SK-N-SH (cell line): ENCODE results near the gene NTRK3.

Experiments
- JUND ChIP-seq: IDR thresholded peaks from 2 replicates; pipeline ENCODE4 v1.4.0; 2012
- POLR2AphosphoS5 ChIP-seq: IDR thresholded peaks from 2 replicates; pipeline ENCODE4 v1.6.1; 2012; ENCODE audit warnings: low read depth, low read length
- TF ChIP-seq, protein P1 (sequence below): fragments of 200-600 bp; sonication (generic); IDR thresholded peaks from 2 replicates; pipeline ENCODE4 v1.6.1; 2017; ENCODE audit warnings: antibody characterized with exemption, mild to moderate bottlenecking, moderate library complexity

DNA sequence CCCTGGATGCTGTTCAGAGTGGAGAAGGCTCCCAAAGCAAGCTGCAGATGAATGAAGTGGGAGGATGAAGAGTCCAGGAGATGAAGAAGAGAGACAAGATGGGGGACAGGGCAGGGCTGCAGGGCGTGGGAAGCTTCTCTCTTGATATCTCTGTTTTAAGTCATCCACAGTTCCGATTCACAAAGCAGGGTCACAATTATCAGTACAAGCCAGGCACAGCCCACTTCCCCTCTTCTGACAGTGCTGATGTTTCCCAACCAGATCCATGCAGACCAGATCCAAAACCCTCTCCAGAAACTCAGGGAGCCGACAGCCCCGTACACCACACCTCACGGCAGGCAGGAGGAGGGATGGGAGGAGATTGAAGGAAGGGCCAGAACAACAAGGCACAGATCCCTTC lies 31.1 kb downstream of the NTRK3 start:
- TF ChIP-seq JUND (no peak), POLR2AphosphoS5 (no peak)
- TF ChIP-seq, protein P1, sequence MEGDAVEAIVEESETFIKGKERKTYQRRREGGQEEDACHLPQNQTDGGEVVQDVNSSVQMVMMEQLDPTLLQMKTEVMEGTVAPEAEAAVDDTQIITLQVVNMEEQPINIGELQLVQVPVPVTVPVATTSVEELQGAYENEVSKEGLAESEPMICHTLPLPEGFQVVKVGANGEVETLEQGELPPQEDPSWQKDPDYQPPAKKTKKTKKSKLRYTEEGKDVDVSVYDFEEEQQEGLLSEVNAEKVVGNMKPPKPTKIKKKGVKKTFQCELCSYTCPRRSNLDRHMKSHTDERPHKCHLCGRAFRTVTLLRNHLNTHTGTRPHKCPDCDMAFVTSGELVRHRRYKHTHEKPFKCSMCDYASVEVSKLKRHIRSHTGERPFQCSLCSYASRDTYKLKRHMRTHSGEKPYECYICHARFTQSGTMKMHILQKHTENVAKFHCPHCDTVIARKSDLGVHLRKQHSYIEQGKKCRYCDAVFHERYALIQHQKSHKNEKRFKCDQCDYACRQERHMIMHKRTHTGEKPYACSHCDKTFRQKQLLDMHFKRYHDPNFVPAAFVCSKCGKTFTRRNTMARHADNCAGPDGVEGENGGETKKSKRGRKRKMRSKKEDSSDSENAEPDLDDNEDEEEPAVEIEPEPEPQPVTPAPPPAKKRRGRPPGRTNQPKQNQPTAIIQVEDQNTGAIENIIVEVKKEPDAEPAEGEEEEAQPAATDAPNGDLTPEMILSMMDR = no peak
